Caco-2 (cell line): ENCODE results near the gene DPP10. TPM values are rescaled to one million over a fixed set of nuclear protein-coding genes. Genes with fewer than 3 reads are reported as not detected.
A peak's percentile ranks its signal among the peaks of the same experiment; 100 is the strongest.

Experiments
- BruUV-seq: library from RNA; stranded (reverse); fragments of 400-500 nt; replicated peaks from 2 replicates; lab custom pipeline; 2021; lab: Mats Ljungman, UMichigan
- CTCF ChIA-PET: fragments of 300-600 bp; sonication (Branson Sonifier 250); formaldehyde crosslinking; loops from one replicate; lab custom pipeline; 2022; ENCODE audit warnings: antibody characterized with exemption; lab: Charles Lee
- POLR2A ChIA-PET: fragments of 300-600 bp; sonication (Branson Sonifier 250); formaldehyde crosslinking; loops from one replicate; lab custom pipeline; 2022; ENCODE audit warnings: antibody characterized with exemption; lab: Charles Lee
- DNase-seq, 2 experiments: peaks; one replicate each; pipeline versions ENCODE4 v3.0.0 to v3.0.0-alpha.2; 2020 to 2022
- H3K27me3 ChIP-seq: replicated peaks from 2 replicates; pipeline ENCODE4 v1.6.0; 2011; ENCODE audit warnings: low read length; ENCODE audit not compliant: control insufficient read depth, insufficient read depth
- H3K36me3 ChIP-seq: 2 replicates; pipeline ENCODE4 v1.5.1; 2011; ENCODE audit warnings: low read length; ENCODE audit not compliant: control insufficient read depth, insufficient read depth
- H3K4me1 ChIP-seq: fragments of 250-450 bp; sonication (Bioruptor Pico); 2 replicates; pipeline ENCODE4 v1.5.1; 2020; ENCODE audit warnings: mild to moderate bottlenecking
- H3K4me3 ChIP-seq: 2 replicates; pipeline ENCODE4 v1.5.1; 2011; ENCODE audit warnings: low read depth, mild to moderate bottlenecking, control low read depth, low read length
- H3K9me3 ChIP-seq: fragments of 250-450 bp; sonication (Bioruptor Pico); 2 replicates; pipeline ENCODE4 v1.5.1; 2020; ENCODE audit warnings: mild to moderate bottlenecking, moderate library complexity
- H3K27ac Mint-ChIP-seq: one replicate; pipeline ENCODE4 v1.8.0; 2022; ENCODE audit warnings: mixed read lengths; ENCODE audit not compliant: unreplicated experiment
- H3K27me3 Mint-ChIP-seq: one replicate; pipeline ENCODE4 v1.8.0; 2022; ENCODE audit warnings: mixed read lengths; ENCODE audit not compliant: insufficient read depth, unreplicated experiment
- H3K36me3 Mint-ChIP-seq: one replicate; pipeline ENCODE4 v1.8.0; 2022; ENCODE audit warnings: mild to moderate bottlenecking, mixed read lengths; ENCODE audit not compliant: insufficient read depth, unreplicated experiment
- H3K4me1 Mint-ChIP-seq: one replicate; pipeline ENCODE4 v1.8.0; 2022; ENCODE audit warnings: low read depth, mixed read lengths; ENCODE audit not compliant: unreplicated experiment
- H3K4me3 Mint-ChIP-seq: one replicate; pipeline ENCODE4 v1.8.0; 2022; ENCODE audit warnings: mild to moderate bottlenecking, moderate library complexity, mixed read lengths; ENCODE audit not compliant: unreplicated experiment
- H3K9me3 Mint-ChIP-seq: one replicate; pipeline ENCODE4 v1.8.0; 2022; ENCODE audit warnings: mixed read lengths; ENCODE audit not compliant: unreplicated experiment
- CTCF ChIP-seq, 2 experiments: fragments of 200-600 bp in 1 of 2; IDR thresholded peaks; 1 replicate in 1 of 2; 2 replicates in 1 of 2; pipeline versions ENCODE4 v1.5.1 to v1.8.0; 2011 to 2022; ENCODE audit warnings: antibody characterized with exemption in 1 of 2, control low read depth in 1 of 2, inconsistent platforms in 1 of 2, low read depth in 1 of 2, low read length in 1 of 2, mild to moderate bottlenecking in 1 of 2, moderate library complexity in 1 of 2; ENCODE audit not compliant: insufficient read depth in 1 of 2, severe bottlenecking in 1 of 2, unreplicated experiment in 1 of 2
- intact Hi-C: fragments of 100-400 bp; cut with micrococcal nuclease; formaldehyde crosslinking; loops from one replicate; pipeline ENCODE4 v1.10.0; 2022; ENCODE audit not compliant: unreplicated experiment
- total RNA-seq: library from RNA; stranded (reverse); gene quantifications from 2 replicates; pipeline ENCODE4 v1.2.3, GENCODE V29; 2022

DPP10 gene
- total RNA-seq, 1 experiment from 2014 or later, result not detected

DNA sequence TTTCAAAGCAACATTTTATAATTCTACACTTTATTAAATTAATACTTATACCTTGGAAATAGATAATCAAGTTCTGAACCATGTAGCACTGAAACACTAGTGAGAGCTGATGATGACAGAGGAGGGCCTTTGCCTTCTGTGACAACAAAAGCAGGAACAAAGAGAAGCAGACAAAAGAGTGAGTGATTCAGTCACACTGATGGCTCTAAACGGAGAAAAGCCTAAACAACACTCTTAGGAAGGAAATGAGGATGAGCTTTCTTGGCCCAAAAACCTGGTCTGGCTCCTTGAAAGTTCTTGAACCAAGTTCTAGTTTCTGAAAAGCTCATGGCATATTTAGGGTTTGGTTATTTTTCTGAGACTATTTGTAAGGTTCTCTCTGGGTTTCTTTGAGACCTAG, 271.9 kb downstream of the DPP10 start:
- ChIA-PET CTCF (no interaction called here), POLR2A (interaction anchor here (0.7 kb wide), 1 partner anchor 15 kb away, joined by 3 read pairs; no protein-coding TSS in a partner anchor)
- DNase-seq, result no peak
- no peaks in the 10 kb centered on the region for H3K36me3 Mint-ChIP-seq
- intact Hi-C loops, result no loop called here
- Histone ChIP-seq H3K4me3 (no peak overlapping the region), H3K27me3 (no peaks in the 10 kb centered on the region), H3K36me3 (no peaks in the 10 kb centered on the region), H3K9me3 (no peaks in the 10 kb centered on the region), H3K4me1 (no peaks in the 10 kb centered on the region)
- no peak overlapping the region for H3K27ac Mint-ChIP-seq
- H3K4me1 Mint-ChIP-seq, result no peaks in the 10 kb centered on the region
- H3K9me3 Mint-ChIP-seq, result no peaks in the 10 kb centered on the region
- no peaks in the 10 kb centered on the region for H3K27me3 Mint-ChIP-seq
- no peak for TF ChIP-seq CTCF (IDR thresholded peaks at IDR 0.05; ENCODE audit: insufficient read depth in 1 of 2, low read depth in 1 of 2, low read length in 1 of 2, severe bottlenecking in 1 of 2, unreplicated experiment in 1 of 2)
- H3K4me3 Mint-ChIP-seq, result no peak overlapping the region
- no TSS peak for BruUV-seq

DNA sequence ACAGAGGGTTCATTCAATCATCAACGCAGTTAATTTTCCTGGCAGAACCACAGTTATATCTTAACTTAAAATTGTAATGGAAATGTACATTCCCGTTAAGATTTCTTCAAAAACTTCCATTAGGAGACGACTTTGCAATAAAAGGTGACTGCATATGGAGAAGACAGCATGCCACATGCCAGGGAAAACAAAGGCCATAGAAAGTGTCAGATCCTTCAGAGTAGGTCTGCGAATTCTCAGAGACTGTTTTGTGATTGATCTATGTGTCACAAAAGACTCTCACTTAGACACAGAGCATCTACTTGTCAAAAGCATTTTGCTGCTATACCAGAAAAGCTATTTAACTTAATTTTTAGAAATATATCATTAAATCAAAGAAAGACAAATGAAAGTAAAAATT, 274.6 kb downstream of the DPP10 start:
- no peaks in the 10 kb centered on the region for H3K27me3 ChIP-seq
- no peaks in the 10 kb centered on the region for H3K4me1 Mint-ChIP-seq
- H3K9me3 Mint-ChIP-seq, result no peaks in the 10 kb centered on the region
- POLR2A ChIA-PET, result no interaction called here
- no peaks in the 10 kb centered on the region for H3K27me3 Mint-ChIP-seq
- H3K36me3 Mint-ChIP-seq, result no peaks in the 10 kb centered on the region
- intact Hi-C loops, result no loop called here
- no TSS peak for BruUV-seq
- CTCF ChIA-PET, result no interaction called here
- no peaks in the 10 kb centered on the region for H3K36me3 ChIP-seq
- H3K4me3 Mint-ChIP-seq, result no peak overlapping the region
- DNase-seq, result no peak
- no peaks in the 10 kb centered on the region for H3K4me1 ChIP-seq
- no peak for TF ChIP-seq CTCF (IDR thresholded peaks at IDR 0.05; ENCODE audit: insufficient read depth in 1 of 2, low read depth in 1 of 2, low read length in 1 of 2, severe bottlenecking in 1 of 2, unreplicated experiment in 1 of 2)
- no peak overlapping the region for H3K4me3 ChIP-seq
- no peak overlapping the region for H3K27ac Mint-ChIP-seq
- H3K9me3 ChIP-seq, result no peaks in the 10 kb centered on the region

GRCh38 chr2:114724454-114724853, 282.0 kb downstream of the DPP10 start:
- no TSS peak for BruUV-seq
- peak in 1 of 2 experiments; percentile 64 for DNase-seq
- TF ChIP-seq CTCF (IDR thresholded peaks at IDR 0.05; ENCODE audit: insufficient read depth in 1 of 2, low read depth in 1 of 2, low read length in 1 of 2, severe bottlenecking in 1 of 2, unreplicated experiment in 1 of 2), result no peak

More at GRCh38 chr2:114724454-114724853, 282.0 kb downstream of the DPP10 start:
- peaks cover 19% of the 10 kb centered on the region for H3K4me1 Mint-ChIP-seq
- Histone ChIP-seq H3K27me3 (no peaks in the 10 kb centered on the region), H3K36me3 (no peaks in the 10 kb centered on the region), H3K9me3 (no peaks in the 10 kb centered on the region; the same call in 1 of the 2 replicates), H3K4me3 (no peak overlapping the region), H3K4me1 (peaks cover 26% of the 10 kb centered on the region)
- H3K4me3 Mint-ChIP-seq, result peak overlapping the region; percentile 5
- H3K27ac Mint-ChIP-seq, result peak overlapping the region; percentile 68
- no peaks in the 10 kb centered on the region for H3K9me3 Mint-ChIP-seq
- POLR2A ChIA-PET, result interaction anchor here (1.1 kb wide), 1 partner anchor 82 kb away, joined by 3 read pairs; no protein-coding TSS in a partner anchor
- no peaks in the 10 kb centered on the region for H3K27me3 Mint-ChIP-seq
- CTCF ChIA-PET, result no interaction called here
- intact Hi-C loops, result loop anchor here (1.0 to 10.0 kb wide), 5 partner anchors 18 to 230 kb away; no protein-coding TSS in a partner anchor
- no peaks in the 10 kb centered on the region for H3K36me3 Mint-ChIP-seq
